HCT116 (cell line): ENCODE data around the gene MYO7A. TPM values are rescaled to one million over a fixed set of nuclear protein-coding genes. Genes with fewer than 3 reads are reported as not detected.

ENCODE experiments used
- ATAC-seq: fragments of 200-7000 bp; cut with Tn5 transposase; 2 replicates; pipeline ENCODE4 v1.9.1; 2020; ENCODE audit warnings: mild to moderate bottlenecking, moderate library complexity
- BruUV-seq: library from RNA; stranded (reverse); fragments of 400-500 nt; replicated peaks from 2 replicates; lab custom pipeline; 2021; lab: Mats Ljungman, UMichigan
- CTCF ChIA-PET: fragments of 300-600 bp; sonication (Branson Sonifier 250); formaldehyde crosslinking; loops from one replicate; lab custom pipeline; 2021; ENCODE audit warnings: antibody characterized with exemption; lab: Charles Lee
- POLR2A ChIA-PET: fragments of 300-600, 350-600 bp; sonication (Branson Sonifier 250); formaldehyde crosslinking; loops from one replicate; lab custom pipeline; 2021; ENCODE audit warnings: antibody characterized with exemption; lab: Charles Lee
- RAD21 ChIA-PET, 2 experiments: fragments of 300-600 bp; sonication (Branson Sonifier 250); formaldehyde crosslinking; loops; one replicate each; lab custom pipeline; 2023; ENCODE audit warnings: low total read pairs in 2 of 2; ENCODE audit not compliant: uncharacterized antibody in 2 of 2, unreplicated experiment in 2 of 2, low non-redundant PET in 1 of 2; lab: Charles Lee
- DNase-seq: peaks from one replicate; pipeline ENCODE4 v3.0.0-alpha.2; 2010; ENCODE audit warnings: low read depth, low spot score
- H2AFZ ChIP-seq: fragments of 200-600 bp; shearing (Covaris generic), sonication (generic); 2 replicates; pipeline ENCODE4 v1.6.1; 2017; ENCODE audit warnings: low read depth, mixed run types, mixed read lengths, antibody characterized with exemption, low read length; ENCODE audit not compliant: poor library complexity, severe bottlenecking
- H3K27ac ChIP-seq: 2 replicates; pipeline ENCODE4 v1.5.1; 2012; ENCODE audit warnings: low read depth, low read length
- H3K27me3 ChIP-seq: fragments of 200-600 bp; sonication (generic); 2 replicates; pipeline ENCODE4 v1.6.1; 2016; ENCODE audit warnings: mixed run types, low read length, mixed read lengths; ENCODE audit not compliant: insufficient read depth
- H3K36me3 ChIP-seq, 2 experiments: fragments of 200-500 bp in 1 of 2; fragments of 200-600 bp in 1 of 2; sonication (Bioruptor generic) in 1 of 2; sonication (generic) in 1 of 2; 2 replicates each; pipeline versions ENCODE4 v1.5.1 to v1.6.1; 2014 to 2016; ENCODE audit warnings: low read length in 2 of 2, inconsistent platforms in 1 of 2, mixed read lengths in 1 of 2, mixed run types in 1 of 2; ENCODE audit not compliant: insufficient read depth in 2 of 2, control insufficient read depth in 1 of 2
- H3K4me1 ChIP-seq, 2 experiments: fragments of 200-600 bp in 1 of 2; sonication (generic) in 1 of 2; 2 replicates each; pipeline versions ENCODE4 v1.5.1 to v1.6.1; 2012 to 2017; ENCODE audit warnings: low read length in 2 of 2, inconsistent platforms in 1 of 2, mild to moderate bottlenecking in 1 of 2, mixed read lengths in 1 of 2, mixed run types in 1 of 2, moderate library complexity in 1 of 2; ENCODE audit not compliant: insufficient read depth in 2 of 2, control insufficient read depth in 1 of 2
- H3K4me2 ChIP-seq: fragments of 200-600 bp; sonication (generic); 2 replicates; pipeline ENCODE4 v1.6.1; 2017; ENCODE audit warnings: mixed run types, low read length, mixed read lengths
- H3K4me3 ChIP-seq, 2 experiments: fragments of 200-600 bp in 1 of 2; sonication (generic) in 1 of 2; replicated peaks in 1 of 2; 2 replicates each; pipeline ENCODE4 v1.5.1; 2011 to 2016; ENCODE audit warnings: low read length in 2 of 2, control low read depth in 1 of 2, low read depth in 1 of 2, mild to moderate bottlenecking in 1 of 2, mixed read lengths in 1 of 2, mixed run types in 1 of 2
- H3K79me2 ChIP-seq: fragments of 200-600 bp; sonication (generic); 2 replicates; pipeline ENCODE4 v1.6.1; 2017; ENCODE audit warnings: mild to moderate bottlenecking, mixed run types, low read length, moderate library complexity, mixed read lengths; ENCODE audit not compliant: insufficient read depth
- H3K9ac ChIP-seq: fragments of 200-600 bp; sonication (generic); 2 replicates; pipeline ENCODE4 v1.6.1; 2016; ENCODE audit warnings: low read length, mixed read lengths
- H3K9me2 ChIP-seq: fragments of 200-600 bp; sonication (generic), shearing (Covaris generic); 2 replicates; pipeline ENCODE4 v1.6.1; 2017; ENCODE audit warnings: mixed run types, mild to moderate bottlenecking, moderate library complexity; ENCODE audit not compliant: insufficient read depth
- H3K9me3 ChIP-seq, 2 experiments: fragments of 200-500 bp in 1 of 2; fragments of 200-600 bp in 1 of 2; sonication (Bioruptor generic) in 1 of 2; sonication (generic) in 1 of 2; 2 replicates each; pipeline ENCODE4 v1.6.1; 2014 to 2017; ENCODE audit warnings: low read length in 2 of 2, mixed read lengths in 2 of 2, inconsistent platforms in 1 of 2, low read depth in 1 of 2, mild to moderate bottlenecking in 1 of 2, mixed run types in 1 of 2, moderate library complexity in 1 of 2; ENCODE audit not compliant: control insufficient read depth in 1 of 2, insufficient read depth in 1 of 2
- H4K20me1 ChIP-seq: fragments of 200-600 bp; sonication (generic), shearing (Covaris generic); 2 replicates; pipeline ENCODE4 v1.6.1; 2017; ENCODE audit warnings: mixed run types, mild to moderate bottlenecking, moderate library complexity; ENCODE audit not compliant: insufficient read depth
- CBX3 ChIP-seq: IDR thresholded peaks from 2 replicates; pipeline ENCODE4 v1.6.1; 2012; ENCODE audit warnings: low read depth
- ELF1 ChIP-seq: IDR thresholded peaks from 2 replicates; pipeline ENCODE4 v1.6.1; 2012; ENCODE audit warnings: low read depth, borderline replicate concordance
- EZH2 ChIP-seq: fragments of 200-600 bp; sonication (generic); IDR thresholded peaks from 2 replicates; pipeline ENCODE4 v1.6.1; 2017; ENCODE audit warnings: antibody characterized with exemption, mixed run types
- JUND ChIP-seq: IDR thresholded peaks from 2 replicates; pipeline ENCODE4 v1.6.1; 2012
- RAD21 ChIP-seq: IDR thresholded peaks from 2 replicates; pipeline ENCODE4 v1.6.1; 2012; ENCODE audit warnings: low read depth, mild to moderate bottlenecking
- SP1 ChIP-seq: IDR thresholded peaks from 2 replicates; pipeline ENCODE4 v1.6.1; 2012; ENCODE audit warnings: low read depth
- SRF ChIP-seq: IDR thresholded peaks from 2 replicates; pipeline ENCODE4 v1.6.1; 2012; ENCODE audit warnings: low read depth
- TCF7L2 ChIP-seq: IDR thresholded peaks from 2 replicates; pipeline ENCODE4 v1.7.0; 2011; ENCODE audit warnings: borderline replicate concordance, inconsistent platforms; ENCODE audit not compliant: insufficient read depth, insufficient read length; ENCODE audit errors: extremely low read depth
- ZFX ChIP-seq: fragments of 450-650 bp; IDR thresholded peaks from 2 replicates; pipeline ENCODE4 v1.6.1; 2017
- intact Hi-C: fragments of 100-400 bp; cut with micrococcal nuclease; formaldehyde crosslinking; loops from 2 replicates; pipeline ENCODE4 v1.10.0; 2022
- total RNA-seq: library from RNA; stranded (reverse); gene quantifications from one replicate; pipeline ENCODE4 v1.2.1, GENCODE V29; 2021; ENCODE audit not compliant: unreplicated experiment
- TF ChIP-seq, protein P1 (sequence below): IDR thresholded peaks from 2 replicates; pipeline ENCODE4 v1.6.1; 2012
- TF ChIP-seq, protein P2 (sequence below): IDR thresholded peaks from 2 replicates; pipeline ENCODE4 v1.6.1; 2011; ENCODE audit warnings: mild to moderate bottlenecking, low read length, moderate library complexity; ENCODE audit not compliant: insufficient replicate concordance; ENCODE audit errors: extremely low read depth
- TF ChIP-seq, protein P3 (sequence below): IDR thresholded peaks from 2 replicates; pipeline ENCODE4 v1.6.1; 2012; ENCODE audit warnings: low read depth
- TF ChIP-seq, protein P4 (sequence below): IDR thresholded peaks from 2 replicates; pipeline ENCODE4 v1.6.1; 2012

The MYO7A gene
- total RNA-seq, 1 experiment from 2014 or later, result 1.8 TPM

DNA sequence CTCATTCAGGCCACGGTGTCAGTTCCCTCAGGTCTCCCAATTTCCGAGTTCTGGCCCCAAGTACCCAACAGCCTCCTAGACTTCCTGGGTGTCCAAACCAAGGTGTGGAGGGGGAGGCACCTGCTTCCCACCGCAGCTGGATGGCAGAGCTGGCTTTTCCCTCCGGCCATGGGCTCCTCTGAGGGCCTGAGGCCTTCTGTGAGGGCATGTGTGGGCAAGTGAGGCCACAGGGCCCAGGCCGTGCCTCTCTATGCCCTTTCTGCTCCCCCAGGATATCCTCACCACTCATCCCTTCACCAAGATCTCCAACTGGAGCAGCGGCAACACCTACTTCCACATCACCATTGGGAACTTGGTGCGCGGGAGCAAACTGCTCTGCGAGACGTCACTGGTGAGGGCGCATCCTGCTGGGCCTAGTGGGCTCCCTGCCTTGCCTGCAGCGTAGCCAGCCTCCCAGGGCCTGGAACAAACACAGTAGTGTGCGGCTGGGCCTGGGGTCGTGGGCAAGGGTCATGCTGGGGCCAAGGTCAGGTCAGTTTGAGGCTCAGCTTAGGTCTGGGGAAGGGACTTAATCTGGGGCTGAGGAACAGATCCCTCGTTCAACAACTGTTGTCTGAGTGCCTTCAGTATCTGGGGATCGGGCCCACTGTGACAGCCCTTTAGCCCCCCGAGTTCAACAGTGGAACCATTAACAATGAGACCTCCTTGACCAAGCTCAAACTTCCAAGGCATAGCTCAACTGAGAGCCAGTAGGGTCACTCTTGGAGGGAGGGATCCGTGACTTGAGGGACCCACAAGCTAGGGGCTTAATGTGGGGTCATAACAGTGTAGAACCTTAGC lies 85.8 kb downstream of the MYO7A start:
- no TSS peak for BruUV-seq
- no peak for ATAC-seq

DNA sequence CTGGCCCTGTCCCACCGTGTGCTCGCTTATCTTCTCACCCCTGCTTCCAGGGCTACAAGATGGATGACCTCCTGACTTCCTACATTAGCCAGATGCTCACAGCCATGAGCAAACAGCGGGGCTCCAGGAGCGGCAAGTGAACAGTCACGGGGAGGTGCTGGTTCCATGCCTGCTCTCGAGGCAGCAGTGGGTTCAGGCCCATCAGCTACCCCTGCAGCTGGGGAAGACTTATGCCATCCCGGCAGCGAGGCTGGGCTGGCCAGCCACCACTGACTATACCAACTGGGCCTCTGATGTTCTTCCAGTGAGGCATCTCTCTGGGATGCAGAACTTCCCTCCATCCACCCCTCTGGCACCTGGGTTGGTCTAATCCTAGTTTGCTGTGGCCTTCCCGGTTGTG lies 86.5 kb downstream of the MYO7A start:
- POLR2A ChIA-PET, result no interaction called here
- CTCF ChIA-PET, result no interaction called here

More for the DNA sequence above, 85.8 kb downstream of the MYO7A start:
- no peaks in the 10 kb centered on the region for H3K9me2 ChIP-seq
- H3K9me3 ChIP-seq, result no peaks in the 10 kb centered on the region
- no peak overlapping the region for H3K4me2 ChIP-seq
- H3K9ac ChIP-seq, result no peak overlapping the region
- H3K4me1 ChIP-seq, result no peaks in the 10 kb centered on the region
- H3K27ac ChIP-seq, result no peak overlapping the region
- no peaks in the 10 kb centered on the region for H3K36me3 ChIP-seq
- intact Hi-C loops, result no loop called here
- H2AFZ ChIP-seq, result no peak overlapping the region
- no peak for DNase-seq
- H4K20me1 ChIP-seq, result no peaks in the 10 kb centered on the region
- no peak overlapping the region for H3K4me3 ChIP-seq
- H3K27me3 ChIP-seq, result no peaks in the 10 kb centered on the region
- RAD21 ChIA-PET, result no interaction called here
- TF ChIP-seq ELF1, result no peak
- TF ChIP-seq, all 23 proteins: peak for 0
- ChIA-PET POLR2A (no interaction called here), CTCF (no interaction called here)
- H3K79me2 ChIP-seq, result no peaks in the 10 kb centered on the region

More for the DNA sequence above, 86.5 kb downstream of the MYO7A start:
- Histone ChIP-seq H3K27me3 (no peaks in the 10 kb centered on the region), H3K4me1 (no peaks in the 10 kb centered on the region), H3K9me2 (no peaks in the 10 kb centered on the region), H3K4me2 (no peak overlapping the region), H3K9ac (no peak overlapping the region), H3K36me3 (no peaks in the 10 kb centered on the region), H4K20me1 (no peaks in the 10 kb centered on the region), H3K4me3 (no peak overlapping the region), H2AFZ (no peak overlapping the region), H3K9me3 (no peaks in the 10 kb centered on the region), H3K27ac (no peak overlapping the region), H3K79me2 (no peaks in the 10 kb centered on the region)
- no peak for ATAC-seq
- no peak for DNase-seq
- intact Hi-C loops, result no loop called here
- TF ChIP-seq, protein P1, sequence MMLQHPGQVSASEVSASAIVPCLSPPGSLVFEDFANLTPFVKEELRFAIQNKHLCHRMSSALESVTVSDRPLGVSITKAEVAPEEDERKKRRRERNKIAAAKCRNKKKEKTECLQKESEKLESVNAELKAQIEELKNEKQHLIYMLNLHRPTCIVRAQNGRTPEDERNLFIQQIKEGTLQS, result no peak
- TF ChIP-seq JUND, result no peak
- no peak for TF ChIP-seq SRF
- TF ChIP-seq TCF7L2, result no peak
- TF ChIP-seq, protein P2, sequence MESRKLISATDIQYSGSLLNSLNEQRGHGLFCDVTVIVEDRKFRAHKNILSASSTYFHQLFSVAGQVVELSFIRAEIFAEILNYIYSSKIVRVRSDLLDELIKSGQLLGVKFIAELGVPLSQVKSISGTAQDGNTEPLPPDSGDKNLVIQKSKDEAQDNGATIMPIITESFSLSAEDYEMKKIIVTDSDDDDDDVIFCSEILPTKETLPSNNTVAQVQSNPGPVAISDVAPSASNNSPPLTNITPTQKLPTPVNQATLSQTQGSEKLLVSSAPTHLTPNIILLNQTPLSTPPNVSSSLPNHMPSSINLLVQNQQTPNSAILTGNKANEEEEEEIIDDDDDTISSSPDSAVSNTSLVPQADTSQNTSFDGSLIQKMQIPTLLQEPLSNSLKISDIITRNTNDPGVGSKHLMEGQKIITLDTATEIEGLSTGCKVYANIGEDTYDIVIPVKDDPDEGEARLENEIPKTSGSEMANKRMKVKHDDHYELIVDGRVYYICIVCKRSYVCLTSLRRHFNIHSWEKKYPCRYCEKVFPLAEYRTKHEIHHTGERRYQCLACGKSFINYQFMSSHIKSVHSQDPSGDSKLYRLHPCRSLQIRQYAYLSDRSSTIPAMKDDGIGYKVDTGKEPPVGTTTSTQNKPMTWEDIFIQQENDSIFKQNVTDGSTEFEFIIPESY, result no peak
- no peak for TF ChIP-seq RAD21
- TF ChIP-seq ELF1, result no peak
- no peak for TF ChIP-seq EZH2
- TF ChIP-seq, protein P3, sequence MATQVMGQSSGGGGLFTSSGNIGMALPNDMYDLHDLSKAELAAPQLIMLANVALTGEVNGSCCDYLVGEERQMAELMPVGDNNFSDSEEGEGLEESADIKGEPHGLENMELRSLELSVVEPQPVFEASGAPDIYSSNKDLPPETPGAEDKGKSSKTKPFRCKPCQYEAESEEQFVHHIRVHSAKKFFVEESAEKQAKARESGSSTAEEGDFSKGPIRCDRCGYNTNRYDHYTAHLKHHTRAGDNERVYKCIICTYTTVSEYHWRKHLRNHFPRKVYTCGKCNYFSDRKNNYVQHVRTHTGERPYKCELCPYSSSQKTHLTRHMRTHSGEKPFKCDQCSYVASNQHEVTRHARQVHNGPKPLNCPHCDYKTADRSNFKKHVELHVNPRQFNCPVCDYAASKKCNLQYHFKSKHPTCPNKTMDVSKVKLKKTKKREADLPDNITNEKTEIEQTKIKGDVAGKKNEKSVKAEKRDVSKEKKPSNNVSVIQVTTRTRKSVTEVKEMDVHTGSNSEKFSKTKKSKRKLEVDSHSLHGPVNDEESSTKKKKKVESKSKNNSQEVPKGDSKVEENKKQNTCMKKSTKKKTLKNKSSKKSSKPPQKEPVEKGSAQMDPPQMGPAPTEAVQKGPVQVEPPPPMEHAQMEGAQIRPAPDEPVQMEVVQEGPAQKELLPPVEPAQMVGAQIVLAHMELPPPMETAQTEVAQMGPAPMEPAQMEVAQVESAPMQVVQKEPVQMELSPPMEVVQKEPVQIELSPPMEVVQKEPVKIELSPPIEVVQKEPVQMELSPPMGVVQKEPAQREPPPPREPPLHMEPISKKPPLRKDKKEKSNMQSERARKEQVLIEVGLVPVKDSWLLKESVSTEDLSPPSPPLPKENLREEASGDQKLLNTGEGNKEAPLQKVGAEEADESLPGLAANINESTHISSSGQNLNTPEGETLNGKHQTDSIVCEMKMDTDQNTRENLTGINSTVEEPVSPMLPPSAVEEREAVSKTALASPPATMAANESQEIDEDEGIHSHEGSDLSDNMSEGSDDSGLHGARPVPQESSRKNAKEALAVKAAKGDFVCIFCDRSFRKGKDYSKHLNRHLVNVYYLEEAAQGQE, result no peak
- TF ChIP-seq SP1, result no peak
- no peak for TF ChIP-seq ZFX
- no peak for TF ChIP-seq CBX3
- TF ChIP-seq, protein P4, sequence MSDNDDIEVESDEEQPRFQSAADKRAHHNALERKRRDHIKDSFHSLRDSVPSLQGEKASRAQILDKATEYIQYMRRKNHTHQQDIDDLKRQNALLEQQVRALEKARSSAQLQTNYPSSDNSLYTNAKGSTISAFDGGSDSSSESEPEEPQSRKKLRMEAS, result no peak
- RAD21 ChIA-PET, result no interaction called here
- no TSS peak for BruUV-seq
